ENCODE data around the gene PCNX1.

PCNX1 gene

DNA sequence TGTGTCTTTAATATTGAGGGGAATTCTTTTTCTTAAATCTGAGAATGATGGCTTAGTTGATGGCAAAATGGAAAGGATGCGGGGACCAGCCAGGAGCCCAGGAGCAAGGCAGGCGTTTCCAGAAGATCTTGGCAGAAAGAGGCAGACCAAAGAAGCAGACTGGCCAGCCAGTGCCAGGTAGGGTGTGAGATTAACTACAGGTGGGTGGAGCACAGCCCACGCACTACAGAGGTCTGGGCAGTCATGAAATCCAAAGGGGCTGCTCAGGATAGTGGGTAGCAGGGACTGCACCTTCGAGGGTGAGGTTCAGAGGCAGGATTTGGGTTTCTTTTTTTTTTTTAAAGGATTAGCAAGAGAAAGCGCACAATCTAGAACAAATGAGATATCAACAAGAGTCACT is 17.7 kb upstream of the PCNX1 start:
- DNase-seq = no peak

DNA sequence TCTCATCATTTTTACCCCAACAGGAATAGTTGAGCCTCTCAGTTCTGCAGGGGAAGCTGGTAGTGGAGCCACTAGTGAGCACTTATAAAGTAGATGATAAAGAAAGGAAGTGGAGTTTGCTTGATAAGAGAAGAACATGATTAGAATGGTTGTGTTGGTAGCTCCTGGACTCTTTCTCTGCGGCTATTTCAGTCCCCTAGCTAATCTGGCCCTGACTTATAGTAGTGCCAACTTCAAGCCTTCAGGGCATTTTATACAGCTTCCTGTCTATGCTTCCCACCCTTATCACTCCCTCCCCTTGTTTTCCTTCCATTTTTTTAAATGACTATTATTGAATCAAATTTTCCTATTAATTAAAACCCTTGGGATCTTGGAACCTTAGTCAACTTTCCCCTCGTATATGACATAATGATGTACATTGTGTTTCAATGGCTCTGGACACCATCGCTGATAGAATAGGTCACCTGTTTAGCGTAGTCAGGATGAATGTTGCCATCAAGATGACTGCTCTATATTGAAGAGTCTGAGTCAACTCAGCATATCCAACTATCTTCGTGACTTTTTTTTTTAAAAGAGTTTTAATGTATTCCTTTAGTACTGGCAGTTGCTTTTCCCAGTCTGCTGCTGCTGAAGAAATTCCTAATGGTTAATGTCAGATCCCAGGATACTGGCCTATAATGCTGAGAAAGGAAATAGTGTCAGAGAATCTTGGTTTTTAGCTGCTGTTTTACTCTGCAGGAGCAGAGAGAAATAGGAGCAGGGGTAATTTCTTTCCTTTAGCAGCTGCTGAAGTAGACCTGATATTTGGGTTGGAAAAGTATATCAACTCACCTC is 16.2 kb upstream of the PCNX1 start:
- DNase-seq = no peak

DNA sequence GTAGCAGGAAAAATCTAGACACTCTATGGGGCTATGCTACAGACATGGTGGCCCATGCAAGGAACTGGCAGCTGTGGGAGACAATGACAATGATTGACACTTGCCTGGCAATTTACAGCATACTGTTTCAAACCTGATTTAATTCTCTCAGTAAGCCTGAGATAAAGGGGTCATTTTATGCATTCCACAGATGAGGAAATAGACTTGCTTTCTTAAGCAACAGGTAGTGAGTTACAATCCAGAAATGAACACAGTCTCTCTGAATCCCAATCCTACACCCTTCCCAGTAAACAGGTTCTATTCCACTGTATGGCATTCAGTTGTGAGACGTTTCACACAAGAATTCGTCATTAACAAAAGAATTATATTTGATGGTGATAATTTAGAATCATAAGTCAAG is 15.5 kb upstream of the PCNX1 start:
- no peak for DNase-seq

DNA sequence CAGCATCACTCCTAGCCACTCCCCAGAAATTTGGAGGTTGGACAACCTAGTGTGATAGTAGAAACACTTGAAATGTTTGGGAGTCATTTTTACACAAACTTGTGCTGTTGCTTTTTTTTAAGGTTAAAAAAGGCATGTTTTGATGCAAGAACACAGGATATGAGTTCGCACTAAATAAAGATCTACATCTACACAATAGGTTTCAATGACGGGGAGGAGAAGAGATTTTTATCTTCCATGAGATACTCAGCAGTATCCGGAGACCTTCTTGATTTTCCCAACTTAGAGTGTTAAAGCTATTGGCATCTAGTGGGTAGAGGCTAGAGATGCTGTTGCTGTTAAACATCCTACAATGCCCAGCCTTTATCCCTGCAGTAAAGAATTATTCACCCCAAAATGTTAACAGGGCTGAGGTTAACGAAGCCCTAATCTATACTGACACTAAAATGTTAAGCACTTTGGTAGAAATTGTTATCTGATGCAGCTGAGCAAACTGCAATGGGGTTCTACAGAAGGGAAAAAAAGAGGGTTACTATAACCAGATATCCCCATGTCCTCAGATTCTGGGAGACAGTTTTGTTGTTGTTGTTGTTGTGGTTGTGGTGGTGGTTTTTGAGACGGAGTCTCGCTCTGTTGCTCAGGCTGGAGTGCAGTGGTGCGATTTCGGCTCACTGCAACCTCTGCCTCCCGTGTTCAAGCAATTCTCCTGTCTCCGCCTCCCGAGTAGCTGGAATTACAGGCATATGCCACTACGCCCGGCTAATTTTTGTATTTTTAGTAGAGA is 14.0 kb upstream of the PCNX1 start:
- no peak for DNase-seq

DNA sequence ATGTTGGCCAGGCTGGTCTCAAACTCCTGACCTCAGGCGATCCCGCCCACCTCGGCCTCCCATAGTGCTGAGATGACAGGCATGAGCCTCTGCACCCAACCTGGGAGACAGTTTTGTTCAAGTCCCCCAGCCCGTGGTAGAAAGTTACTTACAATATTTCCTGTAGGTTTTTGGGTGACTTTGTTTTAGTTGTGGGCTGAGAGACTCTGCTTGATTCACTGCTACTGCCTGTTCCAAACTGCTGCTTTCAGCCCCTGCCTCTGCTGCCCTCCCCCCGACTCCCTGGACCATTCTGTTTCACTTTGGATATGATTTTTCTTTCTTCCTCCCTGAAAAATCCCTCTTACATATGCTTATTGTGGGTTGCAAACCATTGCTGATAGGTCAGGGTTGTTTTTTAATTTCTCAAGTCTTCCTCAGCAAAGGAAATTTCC is 13.4 kb upstream of the PCNX1 start:
- DNase-seq = no peak

DNA sequence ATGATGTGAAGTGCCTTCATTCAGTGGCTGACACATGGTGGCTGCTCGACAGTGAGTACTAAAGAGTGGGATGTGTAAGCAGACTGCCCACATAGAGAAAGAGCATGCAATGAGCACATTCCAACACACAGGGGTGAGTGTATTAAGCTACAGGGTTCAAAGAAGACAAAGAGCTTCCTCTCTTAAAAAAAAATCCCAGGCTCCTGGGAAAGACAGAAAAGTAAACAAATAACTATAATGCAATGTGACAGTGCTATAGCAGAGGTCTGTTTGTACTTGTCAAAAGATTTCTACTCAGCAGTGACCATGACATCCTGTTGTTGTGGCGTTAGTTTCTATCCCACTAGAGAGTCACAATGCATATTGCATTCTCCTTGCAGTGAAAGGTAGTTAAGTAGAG is 12.4 kb upstream of the PCNX1 start:
- DNase-seq = no peak

DNA sequence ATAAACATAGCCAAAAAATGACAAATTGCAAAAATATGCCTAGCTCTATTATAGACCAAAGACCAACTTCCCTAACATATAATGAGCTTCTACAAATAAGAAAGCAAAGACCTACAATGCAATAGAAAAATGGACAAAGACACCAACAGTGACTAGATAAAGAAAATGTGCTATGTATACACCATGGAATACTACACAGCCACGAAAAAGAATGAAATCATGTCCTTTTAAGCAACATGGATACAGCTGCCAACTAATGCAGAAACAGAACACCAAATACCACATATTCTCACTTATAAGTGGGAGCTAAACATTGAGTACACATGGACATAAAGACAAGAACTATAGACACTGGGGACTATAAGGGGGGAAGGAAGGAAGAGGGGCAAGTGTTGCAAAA is 10.9 kb upstream of the PCNX1 start:
- DNase-seq = no peak

DNA sequence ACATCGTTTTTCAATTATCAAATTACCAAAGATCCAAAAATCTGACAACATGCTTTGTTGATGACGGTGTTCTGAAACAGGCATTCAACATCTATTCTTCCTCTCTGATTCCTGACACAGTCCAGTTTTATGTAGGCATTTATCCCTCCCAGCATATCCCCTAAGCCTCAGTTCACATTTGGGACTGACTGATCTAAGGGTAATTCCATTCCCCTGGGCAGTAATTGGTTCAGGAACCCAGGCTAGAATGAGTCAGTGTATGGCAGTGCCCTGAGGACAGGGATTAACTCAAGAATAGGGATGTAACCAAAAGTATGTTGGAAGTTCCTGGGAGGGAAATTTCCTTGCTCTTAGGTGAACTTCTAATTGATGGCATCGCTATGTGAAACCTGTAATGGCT is 10.3 kb upstream of the PCNX1 start:
- no peak for DNase-seq

DNA sequence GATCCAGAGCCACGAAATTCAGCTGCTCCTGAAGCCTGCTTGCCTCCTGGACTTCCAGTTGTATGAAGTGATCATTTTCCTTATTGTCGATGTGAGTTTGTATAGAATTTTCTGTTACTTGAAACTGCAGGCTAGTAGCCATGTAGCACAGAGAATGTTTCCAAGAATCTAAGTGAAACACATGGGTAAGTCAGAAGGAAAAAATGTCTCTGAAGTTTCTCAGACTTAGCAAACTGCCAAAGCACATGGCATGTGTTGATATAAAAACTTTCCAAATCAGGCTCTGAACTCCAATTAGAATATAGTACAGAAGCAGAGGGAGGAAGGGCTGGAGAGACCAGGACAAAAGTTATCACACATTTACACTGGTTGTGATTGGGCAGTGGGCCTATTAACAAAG is 9.8 kb upstream of the PCNX1 start:
- DNase-seq = peak in 1 of 2 donors; percentile 5

DNA sequence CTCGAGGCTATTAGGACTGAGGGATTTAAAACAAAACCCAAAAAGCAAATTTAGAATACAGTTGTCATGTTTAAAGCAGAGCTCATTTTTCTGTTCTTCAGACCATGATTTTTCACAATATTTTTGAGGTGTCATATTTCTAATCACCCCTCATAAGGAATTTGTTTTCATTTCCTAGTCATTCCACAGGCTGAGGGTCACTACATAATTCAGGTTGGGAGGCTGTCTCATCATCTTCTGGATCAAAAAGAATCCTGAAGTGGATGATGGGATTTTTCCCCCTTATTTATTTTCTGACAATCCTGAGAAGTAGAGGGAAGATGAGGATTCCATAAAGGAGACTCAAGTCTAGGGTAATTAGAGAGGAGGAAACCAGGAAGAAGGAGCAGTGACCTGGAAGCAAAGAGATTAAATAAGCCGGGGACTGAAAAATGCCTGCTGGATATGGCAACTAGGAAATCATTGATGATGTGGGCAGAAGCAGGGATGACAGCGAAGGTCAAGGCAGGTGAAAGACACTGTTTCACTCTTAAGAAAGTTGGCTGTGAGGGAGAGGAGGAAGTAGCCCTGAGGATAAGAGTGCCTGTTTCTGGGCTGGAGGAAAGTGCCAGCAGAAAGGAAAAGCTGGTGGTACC is 9.0 kb upstream of the PCNX1 start:
- DNase-seq = no peak

DNA sequence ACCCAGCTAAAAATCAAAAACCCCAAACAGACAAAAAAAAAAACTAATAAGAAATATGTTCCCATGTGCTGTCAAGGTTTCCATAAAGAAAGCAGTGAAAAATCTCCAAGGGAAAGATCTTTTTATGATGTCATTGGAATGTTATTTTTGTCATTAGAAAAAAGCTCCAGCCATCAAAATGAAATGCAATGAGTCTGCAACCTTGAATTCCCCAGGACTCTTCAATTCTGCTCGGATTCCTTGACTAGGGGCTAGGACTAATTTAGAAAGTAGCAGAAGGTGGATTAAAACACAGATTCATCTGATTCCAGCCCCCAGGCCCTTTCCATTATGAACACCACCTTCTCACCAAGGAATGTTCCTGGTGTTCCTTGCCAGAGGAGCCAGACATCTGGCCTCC is 6.0 kb upstream of the PCNX1 start:
- DNase-seq = no peak

DNA sequence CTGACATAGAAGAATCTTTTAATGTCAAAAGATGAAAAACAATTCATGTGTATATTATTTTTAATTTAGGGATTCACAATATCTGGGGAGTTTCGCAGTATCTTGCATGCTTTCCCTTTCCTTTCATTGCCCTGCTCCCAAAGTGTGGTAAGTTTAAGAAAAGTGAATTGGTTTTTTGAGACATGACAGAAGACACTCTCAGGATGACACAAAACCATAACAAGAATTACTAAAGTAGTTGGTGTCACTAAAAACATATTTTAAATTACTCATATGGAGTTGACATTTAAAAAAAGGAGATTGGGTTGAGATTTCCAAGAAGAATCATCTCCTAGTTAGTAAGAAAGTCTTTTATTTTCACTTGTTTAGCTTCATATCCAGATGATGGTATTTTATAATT is 5.1 kb upstream of the PCNX1 start:
- no peak for DNase-seq

DNA sequence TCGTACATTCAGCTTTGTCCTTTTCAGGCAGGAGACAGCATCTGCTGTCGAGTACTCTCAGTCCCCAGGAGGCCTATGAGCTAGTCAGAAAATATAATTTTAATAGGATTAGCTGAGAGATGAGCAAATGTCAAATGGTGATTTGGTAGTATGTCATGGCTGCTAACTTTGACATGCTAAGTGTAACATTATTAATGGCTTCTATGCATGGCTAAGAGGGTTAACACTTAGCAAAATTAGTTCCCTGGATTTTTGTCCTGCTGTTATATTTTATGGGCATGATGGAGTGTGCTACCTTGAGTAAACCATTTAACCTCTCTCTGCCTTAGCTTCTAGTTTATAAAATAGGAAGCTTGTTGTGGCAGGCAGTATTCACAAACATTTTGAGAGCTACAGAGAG is 2.9 kb upstream of the PCNX1 start:
- DNase-seq = no peak

DNA sequence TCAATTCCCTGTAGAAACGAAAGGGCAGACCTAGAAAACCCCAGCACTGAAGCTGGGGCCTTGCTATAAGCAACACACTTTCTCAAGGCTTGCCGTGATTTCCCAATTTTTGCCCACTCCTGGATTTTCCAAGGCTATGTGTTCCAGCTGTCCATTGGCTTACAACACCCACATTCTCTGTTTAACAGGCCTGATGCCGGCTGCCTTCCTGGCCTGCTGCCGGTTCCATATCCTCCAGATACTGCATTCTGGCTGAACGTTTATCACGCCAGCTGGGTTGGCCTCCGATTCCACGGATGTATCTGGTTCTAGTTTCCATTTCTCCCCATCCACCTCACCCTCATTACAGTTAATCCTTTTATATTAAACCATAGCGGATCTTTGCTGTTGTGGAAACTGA is 2.0 kb upstream of the PCNX1 start:
- DNase-seq = no peak

DNA sequence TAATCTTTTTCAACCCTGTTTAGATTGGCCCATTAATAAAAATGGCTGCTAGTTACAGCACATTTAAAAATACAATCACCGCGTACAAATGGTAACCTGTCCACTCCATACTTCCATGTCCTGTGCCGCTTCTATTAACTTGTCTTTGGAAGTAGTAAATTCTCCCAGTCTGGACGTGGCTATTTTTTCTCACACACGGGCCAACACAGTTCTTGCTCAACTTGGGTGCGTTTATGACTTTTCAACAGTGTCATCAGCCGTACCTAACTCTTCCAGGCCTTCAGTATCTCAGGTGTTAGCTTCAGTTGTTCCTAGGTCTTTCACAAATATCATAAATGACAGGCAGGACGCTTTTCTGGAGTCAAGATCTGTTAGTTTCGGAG is 475 bp upstream of the PCNX1 start:
- DNase-seq = no peak

DNA sequence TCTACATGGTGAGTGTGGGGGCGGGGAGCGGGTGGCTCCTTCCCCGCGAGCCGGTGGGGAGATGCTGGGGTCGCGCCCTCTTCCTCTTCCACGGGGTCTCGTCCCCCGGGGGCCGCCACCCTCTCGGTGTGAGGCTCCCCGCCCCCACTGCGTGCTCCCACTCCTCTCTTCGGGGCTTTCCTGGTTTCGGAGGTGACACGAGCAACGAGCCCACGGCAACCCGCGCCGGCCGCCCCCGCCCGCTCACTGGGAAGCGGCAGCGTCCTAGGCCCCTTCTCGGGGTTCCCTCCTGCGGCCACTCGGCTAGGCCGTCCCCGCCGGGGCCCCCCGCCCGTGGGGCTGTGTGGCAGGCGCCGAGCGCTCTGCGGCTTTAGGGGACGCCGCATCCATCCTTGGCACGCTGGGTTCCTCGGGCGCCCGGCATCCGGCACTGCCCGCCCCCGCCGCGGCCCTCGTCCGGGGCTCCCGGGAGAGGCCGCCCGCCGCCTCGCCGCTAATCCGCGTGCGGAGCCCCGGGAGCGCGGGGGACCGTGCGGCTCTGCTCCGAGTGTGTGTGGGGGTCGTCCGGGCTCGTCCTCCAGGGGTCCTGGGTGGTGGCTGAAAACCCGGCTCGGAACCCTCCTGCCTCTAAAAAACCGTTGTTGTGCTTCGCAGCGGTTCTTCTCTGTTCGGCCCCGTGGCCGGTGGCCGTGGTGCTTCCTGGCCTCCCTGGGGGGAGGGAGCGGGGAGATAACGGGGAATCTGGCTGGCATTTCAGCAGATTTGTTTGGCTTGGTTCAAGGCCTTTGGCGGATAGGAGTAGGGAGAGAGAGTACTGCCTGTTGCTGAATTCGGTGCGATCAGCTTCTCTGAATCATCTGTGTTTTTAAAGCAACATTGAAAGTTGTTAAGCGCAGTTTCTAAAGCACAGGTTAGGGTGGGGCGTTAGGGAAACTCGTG is 1.0 kb downstream of the PCNX1 start:
- DNase-seq = peak; percentile 18 to 65

DNA sequence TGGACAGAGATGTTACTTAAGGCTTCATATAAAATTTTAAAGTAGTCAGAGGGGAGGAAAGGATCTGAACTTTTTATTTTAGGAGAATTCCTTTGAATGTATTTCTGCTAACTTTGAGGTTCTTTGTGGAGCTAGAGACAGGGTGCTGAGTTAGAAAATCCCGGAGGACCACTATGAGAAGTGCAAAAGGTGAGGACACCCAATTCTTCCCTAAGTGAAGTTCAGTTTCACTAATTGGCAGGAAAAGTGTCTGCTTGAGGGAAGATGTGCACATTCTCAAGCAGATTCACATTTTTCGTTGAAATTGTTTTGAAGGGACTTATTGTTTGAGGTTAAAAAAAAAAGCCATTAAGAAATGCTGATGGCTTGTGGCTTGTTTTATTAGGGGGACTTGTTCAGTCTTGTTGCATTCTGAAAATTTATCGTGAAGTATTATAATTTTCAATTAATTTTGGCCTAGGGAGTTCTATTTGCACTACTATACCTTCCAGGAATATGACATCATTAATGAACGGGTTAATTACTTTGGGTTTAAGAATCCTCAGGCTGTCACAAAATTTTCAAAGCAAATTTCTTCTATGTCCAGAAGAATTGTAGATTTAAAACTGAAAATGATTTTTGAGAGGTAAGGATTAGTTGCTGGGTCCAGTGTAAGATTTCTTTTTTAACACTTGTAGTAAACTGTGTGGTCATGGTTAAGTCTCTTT is 1.8 kb downstream of the PCNX1 start:
- DNase-seq = no peak

DNA sequence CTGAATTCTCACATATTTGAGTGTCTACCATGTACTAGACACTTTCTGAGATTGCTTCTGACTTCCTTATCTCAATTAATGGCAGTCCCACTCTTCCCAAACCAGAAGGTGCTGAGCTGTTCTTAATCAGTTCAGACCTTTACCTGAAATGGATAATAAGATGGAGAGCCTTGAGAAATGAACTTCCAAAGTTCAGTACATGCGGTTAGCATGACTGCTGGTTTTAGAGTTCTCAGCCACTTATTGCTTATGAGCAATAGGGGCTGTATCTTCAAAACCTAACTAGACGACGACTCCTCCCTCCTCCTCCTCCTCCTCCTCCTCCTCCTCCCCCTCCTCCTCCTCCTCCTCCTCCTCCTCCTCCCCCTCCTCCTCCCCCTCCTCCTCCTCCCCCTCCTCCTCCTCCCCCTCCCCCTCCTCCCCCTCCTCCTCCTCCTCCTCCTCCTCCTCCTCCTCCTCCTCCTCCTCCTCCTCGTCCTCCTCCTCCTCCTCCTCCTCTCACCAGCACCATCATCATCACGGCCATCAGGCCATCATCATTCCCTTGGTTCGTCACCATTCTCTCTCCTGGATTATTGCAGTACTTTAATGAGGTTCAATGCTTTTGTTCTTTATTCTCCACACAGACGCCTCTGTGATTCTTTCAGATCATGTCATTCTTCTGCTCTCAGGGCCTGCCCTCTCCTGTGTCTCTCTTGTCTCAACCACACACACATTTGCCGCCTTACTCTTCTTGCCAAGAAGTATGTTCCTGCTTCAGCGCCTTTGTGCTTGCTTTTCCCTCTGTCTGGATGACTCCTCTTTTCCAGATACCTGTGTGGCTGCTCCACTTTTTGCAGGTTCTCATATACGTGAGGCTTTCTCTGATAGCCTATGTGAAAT is 2.7 kb downstream of the PCNX1 start:
- no peak for DNase-seq

DNA sequence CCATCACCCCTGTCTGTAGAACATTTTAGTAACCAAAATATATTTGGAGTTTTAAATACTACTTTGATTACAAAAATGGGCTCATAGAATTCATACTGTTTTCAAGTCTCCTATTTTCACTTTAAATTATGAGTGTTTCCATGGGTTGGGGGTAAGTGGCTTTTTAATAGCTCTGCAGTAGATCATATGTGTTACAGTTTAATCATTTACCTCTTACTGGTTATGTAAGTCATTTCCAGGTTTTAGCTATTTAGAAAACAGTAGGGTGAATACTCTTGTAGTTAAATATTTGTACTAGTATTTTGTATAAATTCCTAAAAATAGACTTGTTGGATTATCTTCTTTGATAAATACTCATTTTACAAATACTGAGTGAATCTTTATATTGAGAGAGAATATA is 8.2 kb downstream of the PCNX1 start:
- no peak for DNase-seq

DNA sequence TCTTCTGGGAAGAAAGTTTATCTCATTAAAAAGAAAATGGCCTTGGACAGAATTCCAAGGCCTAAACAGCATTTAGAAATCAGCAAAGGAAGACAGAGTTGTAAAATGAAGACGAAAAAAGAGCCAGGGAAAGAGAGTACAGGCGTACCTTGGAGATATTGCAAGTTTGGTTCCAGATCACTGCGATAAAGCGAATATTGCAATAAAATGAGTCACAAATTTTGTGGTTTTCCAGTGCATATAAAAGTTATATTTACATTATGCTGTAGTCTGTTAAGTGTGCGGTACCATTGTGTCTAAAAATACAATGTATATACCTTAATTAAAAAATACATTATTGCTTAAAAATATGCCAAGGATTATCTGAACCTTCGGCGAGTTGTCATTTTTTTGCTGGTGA is 9.0 kb downstream of the PCNX1 start:
- DNase-seq = no peak

DNA sequence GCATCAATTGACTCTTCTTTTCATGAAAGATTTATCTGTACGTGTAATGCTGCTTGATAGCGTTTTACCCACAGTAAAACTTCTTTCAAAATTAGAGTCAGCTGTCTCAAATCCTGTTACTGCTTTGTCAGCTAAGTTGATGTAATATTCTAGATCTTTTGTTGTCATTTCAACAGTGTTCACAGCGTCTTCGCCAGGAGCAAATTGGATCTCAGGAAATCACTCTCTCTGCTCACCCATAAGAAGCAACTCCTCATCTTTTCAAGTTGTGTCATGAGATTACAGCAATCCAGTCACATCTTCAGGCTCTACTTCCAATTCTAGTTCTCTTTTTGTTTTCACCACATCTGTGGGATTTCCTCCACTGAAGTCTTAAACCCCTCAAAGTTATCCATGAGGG is 9.5 kb downstream of the PCNX1 start:
- DNase-seq = no peak

Measured in hippocampal formation (tissue), 2 donors.